ENCODE data around the gene SMG1. TPM values are rescaled to one million over a fixed set of nuclear protein-coding genes. Genes with fewer than 3 reads are reported as not detected.
"Not testable (repeated sequence)": the region's sequence is repeated elsewhere in the genome, so short reads cannot be mapped to it uniquely, and the experiment has no call there.

The SMG1 gene
- total RNA-seq, 1 experiment from 2014 or later = 96.4 TPM

GRCh38 chr16:18780460-18781026, 145.7 kb downstream of the SMG1 start:
- DNase-seq; H3K4me2 ChIP-seq (ENCODE audit: insufficient read depth, insufficient read length, low read length); H3K18ac ChIP-seq (ENCODE audit: insufficient read length, low read depth, low read length); H3K23me2 ChIP-seq (ENCODE audit: insufficient read length, low read depth, low read length, poor library complexity, severe bottlenecking); H4K20me1 ChIP-seq (ENCODE audit: control insufficient read depth, insufficient read depth, insufficient read length); H3K27me3 ChIP-seq (ENCODE audit: insufficient read depth, low read length); H2BK20ac ChIP-seq (ENCODE audit: low read depth, low read length, poor library complexity, severe bottlenecking); H3K27me3 Mint-ChIP-seq (ENCODE audit: low read depth); H3T11ph ChIP-seq (ENCODE audit: low read length); H3K4me3 Mint-ChIP-seq; H2BK12ac ChIP-seq (ENCODE audit: insufficient read length, low read depth, low read length); H4K8ac ChIP-seq (replicated peaks; ENCODE audit: insufficient read length, low read depth, low read length); H3K14ac ChIP-seq (ENCODE audit: insufficient read depth, low read length); H3K4me1 ChIP-seq (ENCODE audit: insufficient read depth, low read length); H2BK15ac ChIP-seq (ENCODE audit: low read depth, low read length); H3K9me3 ChIP-seq (ENCODE audit: control insufficient read depth, low read depth, low read length); H2BK5ac ChIP-seq (ENCODE audit: insufficient read length, low read length); H3K56ac ChIP-seq (ENCODE audit: insufficient read length, low read depth, low read length); H3K4me1 Mint-ChIP-seq; H3K23ac ChIP-seq (ENCODE audit: insufficient read length, low read depth, low read length); H3K27ac ChIP-seq (ENCODE audit: insufficient read length, low read depth, low read length); H3K4ac ChIP-seq (ENCODE audit: low read depth, low read length); H2AK5ac ChIP-seq (ENCODE audit: insufficient read length, low read length); H2BK120ac ChIP-seq (ENCODE audit: low read depth, low read length, poor library complexity, severe bottlenecking); H4K5ac ChIP-seq (ENCODE audit: insufficient read length, low read depth, low read length); H3K9ac ChIP-seq (ENCODE audit: extremely low read depth, insufficient read length, low read length); H3K79me1 ChIP-seq (ENCODE audit: insufficient read depth, low read depth, low read length, poor library complexity, severe bottlenecking); H2AFZ ChIP-seq (ENCODE audit: low read length); H4K91ac ChIP-seq (ENCODE audit: insufficient read length, low read depth, low read length); H3K9me3 Mint-ChIP-seq: not testable (repeated sequence)
- Mint-ChIP-seq H3K27ac (0 out of 7 replicates have a peak overlapping the region, but pooled peaks of 1 of the 3 experiments have one; percentile 58), H3K36me3 (ENCODE audit: insufficient read depth in 1 of 3, low read depth in 3 of 3) (peaks cover 25 to 34% (median 29%) of the 10 kb centered on the region in 3 experiments; a peak in 6 of 7 replicates)
- no CpG with 5 or more reads among the region's 8 CpGs for WGBS (ENCODE audit: extremely low coverage, insufficient read length, low lambda C conversion rate)
- H3K79me2 ChIP-seq (ENCODE audit: insufficient read depth, low read length) = peaks cover 12% of the 10 kb centered on the region; the same call in 1 of the 2 replicates

DNA sequence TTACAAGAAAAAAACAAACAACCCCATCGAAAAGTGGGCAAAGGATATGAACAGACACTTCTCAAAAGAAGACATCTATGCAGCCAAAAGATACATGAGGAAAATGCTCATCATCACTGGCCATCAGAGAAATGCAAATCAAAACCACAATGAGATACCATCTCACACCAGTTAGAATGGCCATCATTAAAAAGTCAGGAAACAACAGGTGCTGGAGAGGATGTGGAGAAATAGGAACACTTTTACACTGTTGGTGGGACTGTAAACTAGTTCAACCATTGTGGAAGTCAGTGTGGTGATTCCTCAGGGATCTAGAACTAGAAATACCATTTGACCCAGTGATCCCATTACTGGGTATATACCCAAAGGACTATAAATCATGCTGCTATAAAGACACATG, 148.5 kb downstream of the SMG1 start:
- H3K27ac ChIP-seq (ENCODE audit: insufficient read length, low read depth, low read length); H2AFZ ChIP-seq (ENCODE audit: low read length); H3K9me3 Mint-ChIP-seq; H4K5ac ChIP-seq (ENCODE audit: insufficient read length, low read depth, low read length); H3K18ac ChIP-seq (ENCODE audit: insufficient read length, low read depth, low read length); H3K79me2 ChIP-seq (ENCODE audit: insufficient read depth, low read length); H3K23ac ChIP-seq (ENCODE audit: insufficient read length, low read depth, low read length); H3K4me1 ChIP-seq (ENCODE audit: insufficient read depth, low read length); H2BK12ac ChIP-seq (ENCODE audit: insufficient read length, low read depth, low read length); H2AK5ac ChIP-seq (ENCODE audit: insufficient read length, low read length); H4K91ac ChIP-seq (ENCODE audit: insufficient read length, low read depth, low read length); H2BK15ac ChIP-seq (ENCODE audit: low read depth, low read length); H3K27me3 Mint-ChIP-seq (ENCODE audit: low read depth); H3K9me3 ChIP-seq (ENCODE audit: control insufficient read depth, low read depth, low read length); H3K4me2 ChIP-seq (ENCODE audit: insufficient read depth, insufficient read length, low read length); H4K8ac ChIP-seq (replicated peaks; ENCODE audit: insufficient read length, low read depth, low read length); DNase-seq; H3K36me3 Mint-ChIP-seq (ENCODE audit: insufficient read depth in 1 of 3, low read depth in 3 of 3); H3K4me3 Mint-ChIP-seq; H3K27ac Mint-ChIP-seq; H3K9ac ChIP-seq (ENCODE audit: extremely low read depth, insufficient read length, low read length); H3K4me1 Mint-ChIP-seq; H2BK5ac ChIP-seq (ENCODE audit: insufficient read length, low read length); H3K14ac ChIP-seq (ENCODE audit: insufficient read depth, low read length); H3K4ac ChIP-seq (ENCODE audit: low read depth, low read length); H3K27me3 ChIP-seq (ENCODE audit: insufficient read depth, low read length); H3T11ph ChIP-seq (ENCODE audit: low read length); H2BK120ac ChIP-seq (ENCODE audit: low read depth, low read length, poor library complexity, severe bottlenecking); H3K56ac ChIP-seq (ENCODE audit: insufficient read length, low read depth, low read length); H4K20me1 ChIP-seq (ENCODE audit: control insufficient read depth, insufficient read depth, insufficient read length); H3K79me1 ChIP-seq (ENCODE audit: insufficient read depth, low read depth, low read length, poor library complexity, severe bottlenecking); H2BK20ac ChIP-seq (ENCODE audit: low read depth, low read length, poor library complexity, severe bottlenecking); H3K23me2 ChIP-seq (ENCODE audit: insufficient read length, low read depth, low read length, poor library complexity, severe bottlenecking): not testable (repeated sequence)
- WGBS (ENCODE audit: extremely low coverage, insufficient read length, low lambda C conversion rate) = no CpG with 5 or more reads among the region's 1 CpG
